ENCODE data around the gene NAIF1.
"Not testable (repeated sequence)": the region's sequence is repeated elsewhere in the genome, so short reads cannot be mapped to it uniquely, and the experiment has no call there.

The NAIF1 gene

GRCh38 chr9:128066713-128067644 is at the start of gene NAIF1:
NAIF1 (minus strand) TSS chr9:128067320; CDS start chr9:128067101, 219 bp downstream.
- DNase-seq (ENCODE audit: low read depth in 2 of 2), result peak; percentile 88 to 92

- no peak for DNase-seq (ENCODE audit: low read depth in 2 of 2)
These were observed 49.3 kb upstream of the NAIF1 start for GRCh38 chr9:128116104-128117083.

- DNase-seq (ENCODE audit: low read depth in 2 of 2), result no peak
These were observed 48.3 kb upstream of the NAIF1 start for GRCh38 chr9:128115187-128116103.

GRCh38 chr9:128114326-128115186 is 47.4 kb upstream of the NAIF1 start:
- DNase-seq (ENCODE audit: low read depth in 2 of 2), result no peak

- DNase-seq (ENCODE audit: low read depth in 2 of 2), result no peak
These were observed 46.6 kb upstream of the NAIF1 start for GRCh38 chr9:128113526-128114325.

GRCh38 chr9:128111726-128112125 is 44.6 kb upstream of the NAIF1 start:
- not testable (repeated sequence) for DNase-seq (ENCODE audit: low read depth in 2 of 2)

- no peak for DNase-seq (ENCODE audit: low read depth in 2 of 2)
These were observed 42.1 kb upstream of the NAIF1 start for GRCh38 chr9:128109050-128109709.

GRCh38 chr9:128108269-128109049 is 41.3 kb upstream of the NAIF1 start:
- DNase-seq (ENCODE audit: low read depth in 2 of 2), result no peak

GRCh38 chr9:128107468-128108268 is 40.5 kb upstream of the NAIF1 start:
- no peak for DNase-seq (ENCODE audit: low read depth in 2 of 2)

- no peak for DNase-seq (ENCODE audit: low read depth in 2 of 2)
These were observed 39.9 kb upstream of the NAIF1 start for GRCh38 chr9:128106940-128107467.

- DNase-seq (ENCODE audit: low read depth in 2 of 2), result no peak
These were observed 39.2 kb upstream of the NAIF1 start for GRCh38 chr9:128106181-128106939.

GRCh38 chr9:128105538-128106175 is 38.5 kb upstream of the NAIF1 start:
- no peak for DNase-seq (ENCODE audit: low read depth in 2 of 2)

GRCh38 chr9:128104171-128104618 is 37.1 kb upstream of the NAIF1 start:
- no peak for DNase-seq (ENCODE audit: low read depth in 2 of 2)

GRCh38 chr9:128103589-128103962 is 36.5 kb upstream of the NAIF1 start:
- no peak for DNase-seq (ENCODE audit: low read depth in 2 of 2)

- no peak for DNase-seq (ENCODE audit: low read depth in 2 of 2)
These were observed 35.9 kb upstream of the NAIF1 start for GRCh38 chr9:128102861-128103588.
